Measurements from ENCODE around the gene IRF4.

The IRF4 gene

DNA sequence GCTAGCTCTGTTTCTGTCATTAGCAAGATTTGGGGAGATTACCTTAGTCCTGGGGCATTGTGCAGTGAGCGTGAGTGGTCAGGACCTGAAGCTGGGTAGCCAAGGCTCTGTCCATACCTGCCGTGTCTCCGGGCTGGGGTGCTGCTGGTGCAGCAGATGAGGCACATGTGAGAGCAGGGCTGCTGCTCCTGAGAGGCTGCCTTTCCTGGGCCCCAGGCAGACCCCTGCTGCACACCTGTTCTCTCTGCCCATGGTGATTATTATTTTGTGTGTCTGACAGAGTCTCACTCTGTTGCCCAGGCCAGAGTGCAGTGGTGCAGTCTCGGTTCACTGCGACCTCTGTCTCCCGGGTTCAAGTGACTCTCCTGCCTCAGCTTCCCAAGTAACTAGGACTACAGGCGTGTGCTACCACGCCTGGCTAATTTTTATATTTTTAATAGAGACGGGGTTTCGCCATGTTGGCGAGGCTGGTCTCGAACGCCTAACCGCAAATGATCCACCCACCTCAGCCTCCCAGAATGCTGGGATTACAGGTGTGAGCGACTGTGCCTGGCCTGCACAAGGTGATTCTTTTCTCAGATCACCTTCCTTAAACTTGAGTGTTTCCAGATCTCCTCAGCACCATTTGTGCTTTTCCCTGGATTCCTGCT lies 36.8 kb upstream of the IRF4 start:
- TF ChIP-seq, protein P1, sequence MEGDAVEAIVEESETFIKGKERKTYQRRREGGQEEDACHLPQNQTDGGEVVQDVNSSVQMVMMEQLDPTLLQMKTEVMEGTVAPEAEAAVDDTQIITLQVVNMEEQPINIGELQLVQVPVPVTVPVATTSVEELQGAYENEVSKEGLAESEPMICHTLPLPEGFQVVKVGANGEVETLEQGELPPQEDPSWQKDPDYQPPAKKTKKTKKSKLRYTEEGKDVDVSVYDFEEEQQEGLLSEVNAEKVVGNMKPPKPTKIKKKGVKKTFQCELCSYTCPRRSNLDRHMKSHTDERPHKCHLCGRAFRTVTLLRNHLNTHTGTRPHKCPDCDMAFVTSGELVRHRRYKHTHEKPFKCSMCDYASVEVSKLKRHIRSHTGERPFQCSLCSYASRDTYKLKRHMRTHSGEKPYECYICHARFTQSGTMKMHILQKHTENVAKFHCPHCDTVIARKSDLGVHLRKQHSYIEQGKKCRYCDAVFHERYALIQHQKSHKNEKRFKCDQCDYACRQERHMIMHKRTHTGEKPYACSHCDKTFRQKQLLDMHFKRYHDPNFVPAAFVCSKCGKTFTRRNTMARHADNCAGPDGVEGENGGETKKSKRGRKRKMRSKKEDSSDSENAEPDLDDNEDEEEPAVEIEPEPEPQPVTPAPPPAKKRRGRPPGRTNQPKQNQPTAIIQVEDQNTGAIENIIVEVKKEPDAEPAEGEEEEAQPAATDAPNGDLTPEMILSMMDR (IDR thresholded peaks at IDR 0.05; ENCODE audit: insufficient read depth, low read length, poor library complexity, severe bottlenecking) = no peak
- no peak for TF ChIP-seq EZH2phosphoT487 (conservative IDR thresholded peaks at IDR 0.05; ENCODE audit: low read length)
- no peaks in the 10 kb centered on the region for H3K9me3 ChIP-seq (ENCODE audit: insufficient read depth, low read length)
- H4K20me1 ChIP-seq (ENCODE audit: low read depth, low read length) = no peaks in the 10 kb centered on the region
- H3K4me2 ChIP-seq (ENCODE audit: low read depth, low read length, poor library complexity, severe bottlenecking) = no peak overlapping the region
- H3K27ac ChIP-seq (ENCODE audit: low read depth, low read length) = no peak overlapping the region
- H3K9me2 ChIP-seq (replicated peaks; ENCODE audit: insufficient read depth, low read length) = no peaks in the 10 kb centered on the region
- H3K36me3 ChIP-seq (ENCODE audit: low read length) = no peaks in the 10 kb centered on the region
- H2AFZ ChIP-seq (ENCODE audit: low read depth, low read length, severe bottlenecking) = no peak overlapping the region
- 0 out of 2 replicates have a peak, but pooled peaks cover 5% of the 10 kb centered on the region for H3F3A ChIP-seq (ENCODE audit: insufficient read depth)
- H3K4me3 ChIP-seq (ENCODE audit: insufficient read depth, low read length, poor library complexity, severe bottlenecking) = no peak overlapping the region
- H3K9ac ChIP-seq (ENCODE audit: low read length) = no peak overlapping the region
- H3K79me2 ChIP-seq (ENCODE audit: insufficient read depth, low read length) = no peaks in the 10 kb centered on the region
- no peaks in the 10 kb centered on the region for H3K27me3 ChIP-seq (ENCODE audit: low read length)

DNA sequence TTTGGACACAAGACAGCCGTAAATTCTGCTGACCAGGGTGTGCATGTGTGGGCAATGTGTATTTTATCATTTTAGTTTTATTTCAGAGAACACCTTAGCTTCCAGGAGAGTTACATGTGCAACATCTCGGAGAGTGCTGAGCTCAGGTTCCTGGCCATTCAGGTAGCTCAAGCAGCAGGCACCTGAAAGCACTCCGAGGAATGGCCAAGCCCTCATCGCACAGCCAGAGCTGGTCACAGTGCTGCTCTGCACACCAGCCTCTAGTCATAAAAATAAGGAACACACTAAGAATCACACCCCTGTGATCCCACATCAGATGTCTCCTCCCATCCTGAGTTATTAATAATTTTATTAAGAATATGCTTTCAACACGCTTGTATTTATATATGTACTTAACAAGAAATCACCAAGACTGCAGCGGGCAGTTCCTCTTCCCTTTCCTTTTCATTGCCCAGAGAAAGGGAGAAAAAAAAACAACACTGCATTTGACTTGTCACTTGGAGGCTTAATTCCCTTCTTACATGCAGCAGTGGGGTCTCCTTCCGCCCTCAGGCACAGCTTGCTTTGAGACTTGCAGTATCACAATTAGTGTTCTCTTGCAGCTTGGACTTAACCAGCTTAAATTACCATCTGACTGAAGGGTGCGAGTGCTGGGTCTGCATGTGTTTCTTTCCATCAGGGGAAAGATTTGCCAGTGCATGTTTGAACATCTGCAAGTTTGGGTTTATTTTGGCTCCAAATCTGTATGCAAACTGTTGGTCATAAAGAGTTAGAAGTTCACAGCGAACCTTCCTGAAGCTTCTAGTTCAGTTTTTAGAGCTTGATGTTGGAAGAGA lies 36.0 kb upstream of the IRF4 start:
- H3K4me3 ChIP-seq (ENCODE audit: insufficient read depth, low read length, poor library complexity, severe bottlenecking) = no peak overlapping the region
- H3K9me3 ChIP-seq (ENCODE audit: insufficient read depth, low read length) = no peaks in the 10 kb centered on the region
- no peaks in the 10 kb centered on the region for H3K79me2 ChIP-seq (ENCODE audit: insufficient read depth, low read length)
- H3K4me2 ChIP-seq (ENCODE audit: low read depth, low read length, poor library complexity, severe bottlenecking) = peak overlapping the region; percentile 18
- H2AFZ ChIP-seq (ENCODE audit: low read depth, low read length, severe bottlenecking) = no peak overlapping the region
- H4K20me1 ChIP-seq (ENCODE audit: low read depth, low read length) = no peaks in the 10 kb centered on the region
- no peaks in the 10 kb centered on the region for H3K27me3 ChIP-seq (ENCODE audit: low read length)
- H3K9ac ChIP-seq (ENCODE audit: low read length) = no peak overlapping the region
- TF ChIP-seq, protein P1 (IDR thresholded peaks at IDR 0.05; ENCODE audit: insufficient read depth, low read length, poor library complexity, severe bottlenecking) = no peak
- no peak for TF ChIP-seq EZH2phosphoT487 (conservative IDR thresholded peaks at IDR 0.05; ENCODE audit: low read length)
- peak overlapping the region; percentile 58 for H3K27ac ChIP-seq (ENCODE audit: low read depth, low read length)
- H3F3A ChIP-seq (ENCODE audit: insufficient read depth) = 0 out of 2 replicates have a peak, but pooled peaks cover 5% of the 10 kb centered on the region
- H3K36me3 ChIP-seq (ENCODE audit: low read length) = no peaks in the 10 kb centered on the region
- no peaks in the 10 kb centered on the region for H3K9me2 ChIP-seq (replicated peaks; ENCODE audit: insufficient read depth, low read length)

DNA sequence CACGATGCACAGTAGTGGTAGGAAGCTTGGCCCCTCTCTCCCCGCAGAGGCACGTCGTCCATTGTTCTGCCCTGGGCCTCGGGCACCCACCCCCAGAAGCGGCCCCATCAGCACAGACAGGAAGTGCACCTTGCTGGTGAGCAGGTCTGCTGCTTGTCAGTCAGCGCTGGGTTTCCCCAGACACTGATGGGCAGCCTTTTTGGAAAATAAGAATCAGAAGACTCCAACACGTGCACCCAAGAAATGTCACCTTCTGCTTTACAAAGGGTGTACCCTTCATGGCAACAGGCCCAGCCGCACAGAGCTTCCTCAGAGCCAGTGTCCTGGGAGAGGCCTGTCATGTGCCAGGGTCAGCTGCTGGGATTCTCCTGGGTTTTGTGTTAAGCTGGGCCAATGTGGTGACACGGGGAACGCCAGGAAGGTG lies 34.7 kb upstream of the IRF4 start:
- no peaks in the 10 kb centered on the region for H3K36me3 ChIP-seq (ENCODE audit: low read length)
- H2AFZ ChIP-seq (ENCODE audit: low read depth, low read length, severe bottlenecking) = peak overlapping the region; percentile 8
- H3K79me2 ChIP-seq (ENCODE audit: insufficient read depth, low read length) = no peaks in the 10 kb centered on the region
- 0 out of 2 replicates have a peak, but pooled peaks cover 5% of the 10 kb centered on the region for H3F3A ChIP-seq (ENCODE audit: insufficient read depth)
- H3K4me3 ChIP-seq (ENCODE audit: insufficient read depth, low read length, poor library complexity, severe bottlenecking) = no peak overlapping the region
- peak overlapping the region; percentile 58 for H3K27ac ChIP-seq (ENCODE audit: low read depth, low read length)
- H3K27me3 ChIP-seq (ENCODE audit: low read length) = no peaks in the 10 kb centered on the region
- no peaks in the 10 kb centered on the region for H3K9me3 ChIP-seq (ENCODE audit: insufficient read depth, low read length)
- no peaks in the 10 kb centered on the region for H3K9me2 ChIP-seq (replicated peaks; ENCODE audit: insufficient read depth, low read length)
- no peak for TF ChIP-seq EZH2phosphoT487 (conservative IDR thresholded peaks at IDR 0.05; ENCODE audit: low read length)
- TF ChIP-seq, protein P1 (IDR thresholded peaks at IDR 0.05; ENCODE audit: insufficient read depth, low read length, poor library complexity, severe bottlenecking) = no peak
- peak overlapping the region; percentile 5; the same call in 1 of the 2 replicates for H3K9ac ChIP-seq (ENCODE audit: low read length)
- H3K4me2 ChIP-seq (ENCODE audit: low read depth, low read length, poor library complexity, severe bottlenecking) = peak overlapping the region; percentile 18
- no peaks in the 10 kb centered on the region for H4K20me1 ChIP-seq (ENCODE audit: low read depth, low read length)
